ENCODE measurements around the gene MUSK.
"Not testable (repeated sequence)": the region's sequence is repeated elsewhere in the genome, so short reads cannot be mapped to it uniquely, and the experiment has no call there.

MUSK gene

DNA sequence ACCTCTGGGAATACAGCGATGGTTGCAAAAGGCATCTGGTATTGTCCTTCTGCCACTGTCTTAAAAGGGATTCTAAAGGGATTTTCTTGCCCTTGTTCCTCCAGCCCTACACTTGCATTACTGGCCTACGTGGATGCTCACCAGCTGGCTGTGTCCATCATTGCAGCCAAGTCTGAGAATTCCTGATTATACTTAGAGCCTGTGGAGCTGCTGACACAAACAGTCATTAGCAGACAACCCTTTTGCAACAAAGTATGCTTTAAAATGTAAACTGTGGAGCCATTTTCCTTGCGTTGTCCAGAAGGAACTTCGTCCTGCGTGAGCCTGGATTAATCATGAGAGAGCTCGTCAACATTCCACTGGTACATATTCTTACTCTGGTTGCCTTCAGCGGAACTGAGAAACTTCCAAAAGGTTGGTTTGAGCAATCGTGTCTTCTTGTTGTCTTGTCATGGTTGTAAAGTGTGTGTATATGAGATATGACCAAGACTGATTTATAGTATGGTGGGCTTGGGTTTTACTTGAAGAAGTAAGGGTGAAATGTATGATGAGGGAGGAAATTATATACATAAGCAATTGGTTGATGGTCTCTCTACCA is at the start of gene MUSK:
Gene MUSK, plus strand, starts transcription at position 222 of the 598 bp plus-strand sequence. Its CDS starts 114 bp downstream, at position 336.
- no peak for DNase-seq

GRCh38 chr9:110619831-110620230 is 48.8 kb upstream of the MUSK start:
- DNase-seq = no peak

DNA sequence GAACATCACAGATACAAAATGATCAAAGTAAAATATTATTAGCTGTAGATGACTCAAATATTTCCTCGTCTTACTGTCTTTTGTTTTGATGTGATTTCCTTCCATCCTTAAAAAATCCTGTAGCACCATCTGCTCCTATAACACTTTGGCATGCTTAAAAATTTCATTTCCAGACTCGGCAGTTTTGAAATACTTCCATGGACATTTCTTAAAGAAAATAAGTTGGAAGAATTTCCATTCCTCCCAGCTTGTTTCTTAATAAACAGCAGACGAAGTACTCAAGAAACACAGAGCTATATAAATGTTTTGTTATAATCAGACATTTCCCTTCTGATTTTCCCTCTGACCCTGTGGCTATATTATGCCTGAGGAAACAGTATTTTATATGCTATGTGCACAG is 47.9 kb upstream of the MUSK start:
- no peak for DNase-seq

DNA sequence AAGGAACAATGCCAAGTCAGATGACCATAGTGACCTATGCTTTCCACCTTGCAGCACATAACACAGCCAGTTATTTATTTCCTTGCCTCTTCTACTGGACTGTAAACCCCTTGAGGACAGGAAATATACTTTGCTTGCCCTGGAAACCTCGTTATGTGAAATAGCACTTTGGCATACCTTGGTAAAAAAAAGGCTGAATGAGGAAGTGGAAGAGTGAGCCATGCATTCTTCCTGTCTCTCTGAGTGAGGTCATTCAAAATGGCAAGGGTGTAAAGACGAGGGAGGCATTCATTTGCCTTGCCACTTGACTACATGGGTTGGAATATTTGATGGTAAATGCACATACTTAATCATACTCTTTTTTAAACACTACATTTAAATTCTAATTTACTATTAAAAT is 46.2 kb upstream of the MUSK start:
- no peak for DNase-seq

DNA sequence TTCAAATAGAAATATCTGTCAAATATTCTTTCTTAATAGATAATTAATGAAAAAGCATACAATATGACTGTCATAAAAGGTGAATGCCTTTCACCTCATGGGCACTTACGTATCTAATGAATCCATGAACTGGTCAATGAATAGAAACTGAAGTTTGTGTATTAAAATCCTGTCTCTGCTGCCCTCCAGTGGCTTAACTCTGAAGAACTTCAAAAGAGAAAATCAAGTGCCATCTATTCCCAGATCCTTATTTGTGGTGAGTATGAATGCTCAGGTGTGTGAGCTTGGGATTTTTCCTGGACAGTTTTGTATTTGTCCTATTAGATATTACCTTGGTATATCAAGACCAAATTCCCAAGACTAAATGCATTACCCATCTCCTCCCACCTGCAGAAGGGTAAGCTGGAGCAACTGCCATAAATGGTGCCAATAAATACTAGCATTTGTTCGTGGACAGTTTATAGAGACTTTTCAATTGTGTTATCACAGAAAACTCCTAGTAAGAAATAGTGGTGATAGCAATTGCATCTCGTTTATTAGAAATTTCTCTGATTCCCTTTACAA is 45.0 kb upstream of the MUSK start:
- peak; percentile 3 for DNase-seq

- DNase-seq = no peak
Observed at GRCh38 chr9:110626101-110626829, 42.3 kb upstream of the MUSK start.

- DNase-seq = no peak
Observed at GRCh38 chr9:110635589-110635988, 33.0 kb upstream of the MUSK start.

DNA sequence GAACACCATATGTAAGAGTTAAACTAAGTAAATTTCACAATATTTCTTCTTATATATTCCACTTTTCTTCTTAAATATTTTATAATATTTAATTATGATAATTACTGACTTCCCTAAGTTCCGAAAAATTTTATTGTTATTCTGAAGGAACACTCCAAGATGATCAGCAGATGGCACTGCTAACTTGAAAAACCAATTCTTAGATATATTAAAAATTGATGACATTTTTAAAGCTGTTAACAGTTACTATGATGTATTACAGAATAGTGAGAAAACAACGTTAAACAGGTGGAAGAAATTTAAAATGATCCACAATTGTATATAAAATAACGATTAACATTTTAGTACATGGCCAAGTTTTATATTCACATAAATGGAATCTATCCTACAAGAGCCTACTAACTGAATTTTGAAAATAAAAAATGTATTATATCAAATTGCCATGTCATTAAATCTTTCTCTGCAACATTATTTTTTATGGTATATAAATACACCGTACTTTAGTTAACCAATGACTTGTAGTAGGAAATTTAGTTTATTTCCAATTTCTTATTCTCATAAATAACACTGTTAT is 30.1 kb upstream of the MUSK start:
- no peak for DNase-seq

- no peak for DNase-seq
Observed at GRCh38 chr9:110640736-110641135, 27.9 kb upstream of the MUSK start.

- no peak for DNase-seq
Observed at GRCh38 chr9:110641293-110641692, 27.3 kb upstream of the MUSK start.

- no peak for DNase-seq
Observed at GRCh38 chr9:110648696-110649095, 19.9 kb upstream of the MUSK start.

- no peak for DNase-seq
Observed at GRCh38 chr9:110650261-110650660, 18.3 kb upstream of the MUSK start.

DNA sequence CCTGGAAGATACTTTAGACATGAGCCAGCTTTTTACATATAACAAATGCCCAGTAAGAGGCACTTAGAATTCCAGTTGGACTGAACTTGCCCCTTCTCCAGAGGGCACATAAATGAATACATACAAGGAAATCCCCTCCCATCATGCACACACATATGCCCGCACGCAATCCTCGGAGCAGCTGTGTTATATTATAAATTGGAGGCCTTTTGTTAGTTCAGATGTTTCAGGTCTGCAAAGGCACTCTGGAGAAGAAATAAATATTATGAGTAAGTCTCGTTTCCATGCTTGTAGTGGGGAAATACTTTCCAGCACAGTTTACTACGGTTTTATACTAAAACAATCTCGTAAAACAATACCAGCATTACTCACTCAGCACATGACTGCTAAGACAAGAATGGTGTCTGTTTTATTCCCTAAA is 17.6 kb upstream of the MUSK start:
- no peak for DNase-seq

- no peak for DNase-seq
Observed at GRCh38 chr9:110655754-110656641, 12.6 kb upstream of the MUSK start.

- DNase-seq = no peak
Observed at GRCh38 chr9:110659891-110660541, 8.6 kb upstream of the MUSK start.

GRCh38 chr9:110669433-110669832 is 842 bp downstream of the MUSK start:
- DNase-seq = no peak

GRCh38 chr9:110671849-110672248 is 3.3 kb downstream of the MUSK start:
- DNase-seq = no peak

DNA sequence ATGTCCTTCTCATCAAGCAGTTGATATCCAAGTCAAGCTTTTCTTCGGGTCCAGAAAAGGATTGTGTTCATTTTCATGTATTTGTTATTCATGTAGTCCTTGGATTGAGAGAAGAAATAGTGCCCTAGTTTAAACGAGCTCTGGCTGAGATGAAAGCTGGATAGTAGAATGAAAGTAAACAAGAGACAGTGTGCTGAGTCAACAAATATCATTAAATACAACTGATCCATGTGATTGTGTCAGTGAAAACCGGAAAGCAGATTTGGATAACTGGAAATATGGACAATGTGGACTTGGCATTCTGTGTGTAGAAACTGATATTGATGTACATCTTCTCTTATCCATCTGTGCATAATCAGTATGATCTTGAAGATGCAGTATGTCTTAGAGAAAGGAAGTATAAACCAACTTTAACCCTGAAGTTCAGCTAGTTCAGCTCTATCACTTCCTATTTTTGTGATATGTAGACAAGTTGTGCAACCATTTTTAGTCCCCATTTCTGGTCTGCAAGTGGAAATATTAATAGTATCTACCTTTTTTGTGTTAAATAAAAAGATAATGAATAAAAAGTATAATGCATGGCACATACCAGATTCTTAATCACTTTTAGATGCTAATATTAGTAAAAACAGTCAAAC is 4.4 kb downstream of the MUSK start:
- no peak for DNase-seq

GRCh38 chr9:110687497-110687896 is 18.9 kb downstream of the MUSK start:
- DNase-seq = no peak

- DNase-seq = no peak
Observed at GRCh38 chr9:110688329-110688728, 19.7 kb downstream of the MUSK start.

GRCh38 chr9:110691002-110691549 is 22.5 kb downstream of the MUSK start:
- no peak for DNase-seq

GRCh38 chr9:110695846-110696245 is 27.3 kb downstream of the MUSK start:
- DNase-seq = not testable (repeated sequence)
